NOMO-1 (cell line): ENCODE measurements around the gene MAP2K5.

Experiments
- DNase-seq, 2 experiments: peaks; one replicate each; lab custom pipeline; 2025; ENCODE audit not compliant: unreplicated experiment in 2 of 2; lab: John Stamatoyannopoulos, UW

Gene MAP2K5

GRCh38 chr15:67820122-67820991 lies 277.9 kb downstream of the MAP2K5 start:
- DNase-seq = no peak

GRCh38 chr15:67820992-67821783 lies 278.7 kb downstream of the MAP2K5 start:
- no peak for DNase-seq

- no peak for DNase-seq
Observed at GRCh38 chr15:67821784-67822440, 279.4 kb downstream of the MAP2K5 start.

- DNase-seq = no peak
Observed at GRCh38 chr15:67822537-67823313, 280.2 kb downstream of the MAP2K5 start.

- no peak for DNase-seq
Observed at GRCh38 chr15:67823314-67824196, 281.1 kb downstream of the MAP2K5 start.

- no peak for DNase-seq
Observed at GRCh38 chr15:67824197-67824968, 281.9 kb downstream of the MAP2K5 start.

- no peak for DNase-seq
Observed at GRCh38 chr15:67824976-67825880, 282.7 kb downstream of the MAP2K5 start, which contains the start of gene SKOR1. TSS of gene SKOR1 (plus strand) at chr15:67825509. CDS start at chr15:67825603, 94 bp downstream.

GRCh38 chr15:67825881-67826716 lies 283.6 kb downstream of the MAP2K5 start:
- no peak for DNase-seq

GRCh38 chr15:67826717-67827561 lies 284.4 kb downstream of the MAP2K5 start:
- DNase-seq = no peak

- no peak for DNase-seq
Observed at GRCh38 chr15:67827562-67828277, 285.2 kb downstream of the MAP2K5 start.

- no peak for DNase-seq
Observed at GRCh38 chr15:67828278-67828968, 285.9 kb downstream of the MAP2K5 start.

GRCh38 chr15:67828969-67829646 lies 286.6 kb downstream of the MAP2K5 start:
- DNase-seq = no peak

- no peak for DNase-seq
Observed at GRCh38 chr15:67829647-67830504, 287.4 kb downstream of the MAP2K5 start.
